Stimulated activated CD4-positive, alpha-beta T cell treated with anti-CD3 and anti-CD28 coated beads, Interleukin-1b, Interleukin-23, amount 100 ng/mL, for 1 hour (primary cell): ENCODE data around the gene TMEM220.

Source experiments
- DNase-seq, 2 donors: peaks; one replicate each; pipeline ENCODE4 v3.0.0-alpha.2; 2020; ENCODE audit warnings: low read depth in 2 of 2

Gene TMEM220

GRCh38 chr17:10664571-10664970, 65.3 kb downstream of the TMEM220 start:
- no peak for DNase-seq
